Sigmoid colon (tissue), 4 donors: Measurements from ENCODE around the gene MORF4L2.
"Not testable (repeated sequence)": the region's sequence is repeated elsewhere in the genome, so short reads cannot be mapped to it uniquely, and the experiment has no call there.

ENCODE experiments used
- EP300 ChIP-seq, 4 donors: sonication (generic); formaldehyde crosslinking; IDR thresholded peaks; one replicate each; pipeline ENCODE4 v1.6.1; 2017; ENCODE audit warnings: antibody characterized with exemption in 4 of 4
- POLR2A ChIP-seq, 2 donors: fragments of 450-650 bp; IDR thresholded peaks; one replicate each; pipeline ENCODE4 v1.6.1; 2016; ENCODE audit warnings: antibody characterized with exemption in 2 of 2, mild to moderate bottlenecking in 2 of 2, moderate library complexity in 2 of 2
- POLR2AphosphoS5 ChIP-seq, 4 donors: sonication (generic); formaldehyde crosslinking; IDR thresholded peaks; one replicate each; pipeline ENCODE4 v1.6.1; 2017; ENCODE audit warnings: antibody characterized with exemption in 4 of 4
- TF ChIP-seq, protein P1 (sequence below), 4 experiments: fragments of 450-650 bp in 3 of 4; fragments of 200-600 bp in 1 of 4; IDR thresholded peaks; one replicate each; pipeline ENCODE4 v1.5.1; 2016 to 2019; ENCODE audit warnings: antibody characterized with exemption in 4 of 4, mild to moderate bottlenecking in 3 of 4, moderate library complexity in 2 of 4

DNA sequence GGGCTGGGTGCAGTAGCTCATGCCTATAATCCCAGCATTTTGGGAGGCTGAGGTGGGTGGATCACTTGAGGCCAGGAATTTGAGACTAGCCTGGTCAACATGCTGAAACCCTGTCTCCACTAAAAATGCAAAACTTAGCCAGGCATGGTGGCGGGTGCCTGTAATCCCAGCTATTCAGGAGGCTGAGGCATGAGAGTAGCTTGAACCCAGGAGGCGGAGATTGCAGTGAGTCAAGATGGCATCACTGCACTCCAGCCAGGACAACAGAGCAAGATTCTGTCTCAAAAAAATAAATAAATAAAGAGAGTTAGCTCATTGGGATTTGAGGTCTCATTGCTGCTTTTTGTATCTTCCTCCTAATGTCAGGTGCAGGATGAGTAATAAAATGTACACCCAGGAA lies 29.4 kb downstream of the MORF4L2 start:
- TF ChIP-seq, protein P1, sequence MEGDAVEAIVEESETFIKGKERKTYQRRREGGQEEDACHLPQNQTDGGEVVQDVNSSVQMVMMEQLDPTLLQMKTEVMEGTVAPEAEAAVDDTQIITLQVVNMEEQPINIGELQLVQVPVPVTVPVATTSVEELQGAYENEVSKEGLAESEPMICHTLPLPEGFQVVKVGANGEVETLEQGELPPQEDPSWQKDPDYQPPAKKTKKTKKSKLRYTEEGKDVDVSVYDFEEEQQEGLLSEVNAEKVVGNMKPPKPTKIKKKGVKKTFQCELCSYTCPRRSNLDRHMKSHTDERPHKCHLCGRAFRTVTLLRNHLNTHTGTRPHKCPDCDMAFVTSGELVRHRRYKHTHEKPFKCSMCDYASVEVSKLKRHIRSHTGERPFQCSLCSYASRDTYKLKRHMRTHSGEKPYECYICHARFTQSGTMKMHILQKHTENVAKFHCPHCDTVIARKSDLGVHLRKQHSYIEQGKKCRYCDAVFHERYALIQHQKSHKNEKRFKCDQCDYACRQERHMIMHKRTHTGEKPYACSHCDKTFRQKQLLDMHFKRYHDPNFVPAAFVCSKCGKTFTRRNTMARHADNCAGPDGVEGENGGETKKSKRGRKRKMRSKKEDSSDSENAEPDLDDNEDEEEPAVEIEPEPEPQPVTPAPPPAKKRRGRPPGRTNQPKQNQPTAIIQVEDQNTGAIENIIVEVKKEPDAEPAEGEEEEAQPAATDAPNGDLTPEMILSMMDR (IDR thresholded peaks at IDR 0.05): not testable (repeated sequence)
- not testable (repeated sequence) for TF ChIP-seq POLR2A, POLR2AphosphoS5, EP300 (IDR thresholded peaks at IDR 0.05)
